Pulmonary artery endothelial cell (primary cell): ENCODE data around the gene GNB1. TPM values are rescaled to one million over a fixed set of nuclear protein-coding genes. Genes with fewer than 3 reads are reported as not detected.
"Not testable (repeated sequence)": the region's sequence is repeated elsewhere in the genome, so short reads cannot be mapped to it uniquely, and the experiment has no call there.

ENCODE experiments used
- DNase-seq: peaks from one replicate; pipeline ENCODE4 v3.0.0-alpha.2; 2011; ENCODE audit warnings: low read depth, low spot score
- total RNA-seq: library from RNA; depleted of rRNA; stranded (reverse); fragments of >200 nt; gene quantifications from 2 replicates; pipeline ENCODE4 v1.2.3, GENCODE V29; 2014

GNB1 gene
- total RNA-seq, 1 donor from 2014 or later: 99.8 TPM

DNA sequence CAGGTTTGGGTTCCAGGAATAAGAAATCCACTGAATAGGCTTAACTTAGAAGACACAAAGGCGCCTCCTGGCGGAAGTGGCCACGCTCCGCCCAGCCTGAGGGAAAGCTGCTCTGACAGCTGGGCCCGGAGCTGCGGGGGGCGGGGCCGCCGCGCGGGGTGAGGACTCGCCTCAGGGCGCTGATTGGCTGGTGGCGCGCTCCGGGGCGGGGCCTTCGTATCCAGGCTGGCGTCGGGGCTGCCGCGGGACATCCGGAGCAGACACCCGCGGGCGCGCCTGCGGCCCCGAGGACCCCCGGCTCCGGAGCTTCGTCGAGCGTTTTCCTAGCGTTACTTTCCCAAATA is 144.3 kb downstream of the GNB1 start:
- not testable (repeated sequence) for DNase-seq

DNA sequence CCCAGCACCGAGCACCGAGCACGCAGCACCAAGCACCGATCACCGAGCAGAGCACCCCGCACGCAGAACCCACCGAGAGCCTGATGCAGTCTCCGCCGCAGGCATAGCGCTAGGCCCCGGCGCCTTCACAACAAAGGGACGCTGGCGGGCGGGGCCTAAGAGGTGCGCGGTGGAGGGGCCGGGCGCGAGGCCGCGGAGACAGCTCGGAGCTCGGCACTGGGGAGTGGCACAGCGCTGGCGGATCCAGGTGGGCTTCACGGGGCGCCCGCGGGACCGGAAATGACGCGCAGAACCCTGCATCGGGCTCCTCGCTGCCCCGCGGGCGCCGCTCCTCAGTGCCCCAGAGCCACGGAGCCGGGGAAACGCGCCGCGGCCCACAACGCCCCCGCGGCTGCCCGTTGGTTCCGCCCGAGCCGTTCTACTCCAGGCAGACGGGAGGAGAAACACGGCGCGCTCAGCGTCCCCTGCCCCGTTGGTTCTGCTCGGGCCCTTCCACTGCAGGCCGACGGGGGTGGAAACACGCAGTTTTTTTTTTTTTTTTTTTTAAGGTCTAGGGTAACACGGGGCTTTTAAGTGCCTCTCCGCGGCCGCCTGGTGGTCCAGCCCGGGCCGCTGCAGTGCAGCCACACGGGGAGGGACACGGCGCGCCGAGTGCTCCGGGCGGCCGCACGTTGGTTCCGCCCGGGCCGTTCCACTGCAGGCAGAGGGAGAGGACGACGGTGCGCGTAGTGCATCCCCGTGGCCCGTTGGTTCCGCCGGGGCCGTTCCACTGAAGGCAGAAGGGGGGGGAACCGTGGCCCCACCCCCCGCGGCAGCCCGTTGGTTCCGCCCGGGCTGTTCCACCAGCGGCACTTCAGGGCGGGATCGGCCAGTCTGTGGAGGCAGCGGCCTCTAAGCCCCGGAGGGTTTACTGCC is 145.0 kb downstream of the GNB1 start:
- peak; percentile 27 for DNase-seq

DNA sequence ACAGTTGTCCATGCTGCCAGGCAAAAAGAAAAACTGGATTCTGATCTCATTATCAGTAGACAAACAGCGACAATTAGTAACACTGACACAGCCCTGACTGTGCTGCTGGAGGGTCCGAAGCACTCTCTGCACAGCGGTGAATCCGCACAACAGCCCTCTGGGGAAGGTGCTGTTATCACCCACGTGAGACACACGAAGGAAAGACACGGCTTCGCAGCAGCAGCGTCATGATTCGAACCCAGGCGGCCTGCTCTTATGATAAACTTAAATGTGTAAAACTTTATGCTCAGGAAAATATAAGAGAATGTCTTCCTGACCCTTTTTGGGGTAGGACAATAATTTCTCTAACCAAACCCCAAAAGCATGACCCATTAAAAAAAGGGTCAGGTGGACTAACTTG is 148.4 kb downstream of the GNB1 start:
- not testable (repeated sequence) for DNase-seq

DNA sequence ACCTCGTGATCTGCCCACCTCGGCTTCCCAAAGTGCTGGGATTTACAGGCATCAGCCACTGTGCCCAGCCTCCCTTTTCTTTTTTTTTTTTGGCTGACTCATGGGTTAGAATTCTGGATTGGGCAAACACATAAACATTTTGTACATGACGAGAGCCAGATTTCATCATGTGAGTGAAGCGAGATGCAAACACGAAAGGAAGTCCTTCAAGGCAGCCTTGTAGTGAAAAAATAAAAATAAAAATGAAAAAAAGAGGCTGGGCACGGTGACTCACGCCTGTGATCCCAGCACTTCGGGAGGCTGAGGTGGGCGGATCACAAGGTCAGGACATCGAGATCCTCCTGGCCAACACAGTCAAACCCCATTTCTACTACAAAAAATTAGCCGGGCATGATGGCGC is 149.9 kb downstream of the GNB1 start:
- DNase-seq: peak; percentile 35

DNA sequence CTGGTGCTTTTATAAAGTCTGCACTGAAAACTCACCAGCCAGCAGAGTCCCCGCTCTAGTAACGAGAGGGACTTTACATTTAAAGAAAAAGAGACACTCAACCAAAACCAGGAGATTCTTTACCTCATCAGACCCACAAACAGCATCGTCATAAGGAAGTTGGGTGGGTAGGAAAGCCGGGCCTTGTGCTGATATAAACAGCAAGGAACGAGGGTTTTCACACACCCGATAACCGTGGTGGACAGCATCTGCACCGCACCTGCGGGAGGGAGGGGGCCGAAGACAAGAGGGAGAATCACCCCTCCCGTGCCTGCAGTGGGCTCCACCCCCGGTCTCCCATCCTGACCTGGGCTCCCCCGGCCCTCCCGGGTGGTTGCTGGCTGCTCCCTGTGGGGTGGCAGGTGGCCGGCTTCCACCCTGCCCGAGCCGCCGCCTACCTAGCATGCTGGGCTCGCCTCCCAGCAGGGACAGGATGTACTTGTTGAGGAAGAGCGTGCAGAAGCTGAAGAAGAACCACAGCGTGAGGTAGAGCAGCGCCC is 152.0 kb downstream of the GNB1 start:
- not testable (repeated sequence) for DNase-seq

DNA sequence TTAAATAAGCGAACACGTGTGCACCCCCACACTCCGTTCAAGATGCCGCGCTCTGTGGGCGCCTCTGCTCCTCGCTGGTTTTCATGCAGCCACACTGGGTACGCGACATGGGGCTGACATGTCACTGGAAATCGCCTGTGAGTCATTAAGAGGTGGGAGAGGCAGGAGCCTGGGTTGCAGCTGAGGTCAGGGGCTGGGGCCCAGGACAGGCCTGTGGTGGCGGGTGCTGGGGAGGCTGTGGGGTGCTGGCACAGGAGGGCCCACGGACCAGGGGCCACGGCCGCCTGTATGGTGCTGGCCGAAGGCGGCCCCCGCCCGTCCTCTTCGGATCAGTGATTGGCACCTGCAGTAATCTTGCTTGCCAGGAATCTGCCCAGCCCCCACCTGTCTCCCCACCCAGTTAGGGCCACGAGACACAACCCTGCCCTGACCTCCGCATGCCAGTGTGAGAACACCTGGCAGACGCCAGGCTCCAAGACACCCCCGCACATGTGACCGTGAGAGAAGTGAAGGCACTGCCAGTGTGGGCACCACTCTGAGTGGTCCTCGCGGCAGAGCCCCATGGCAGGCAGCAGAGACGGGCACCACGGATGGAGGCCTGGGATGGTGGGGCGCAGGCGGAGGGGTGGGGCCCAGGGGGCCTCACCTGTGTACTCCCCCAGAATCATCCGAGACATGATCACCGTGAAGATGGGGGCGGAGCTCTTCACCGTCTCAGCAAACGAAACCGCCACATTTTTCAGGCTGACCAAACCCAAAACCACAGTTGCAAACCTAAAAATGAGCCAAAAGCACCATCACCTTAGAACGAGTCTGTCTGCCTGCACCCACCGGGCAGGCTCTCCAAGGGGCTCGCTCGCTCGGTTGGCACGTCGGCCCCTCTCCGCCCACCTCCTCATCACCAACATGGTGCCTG is 153.0 kb downstream of the GNB1 start:
- not testable (repeated sequence) for DNase-seq

Other genes with a start within 250 kb of the GNB1 start
- gene CDK11B, start 232.1 kb downstream of the GNB1 start, total RNA-seq: 10.4 and 15.2 TPM in 2 replicates
- 20.6 and 21.8 TPM in 2 replicates for gene SLC35E2B, start 198.3 kb downstream of the GNB1 start, total RNA-seq
- gene CDK11A, start 166.7 kb downstream of the GNB1 start, total RNA-seq: 8.1 and 15.9 TPM in 2 replicates
- gene NADK, start 112.6 kb downstream of the GNB1 start, total RNA-seq: 47.3 and 56.7 TPM in 2 replicates
- gene CALML6, start 24.2 kb upstream of the GNB1 start, total RNA-seq: 0.14 TPM in 1 of 2 replicates, not detected in the other
- gene TMEM52, start 28.2 kb upstream of the GNB1 start, total RNA-seq: 0.26 and 0.42 TPM in 2 replicates
- gene CFAP74, start 112.7 kb upstream of the GNB1 start, total RNA-seq: not detected in 2 replicates
- gene GABRD, start 128.3 kb upstream of the GNB1 start, total RNA-seq: not detected in 2 replicates
- gene PRKCZ, start 159.3 kb upstream of the GNB1 start, total RNA-seq: 0.59 and 1.8 TPM in 2 replicates